Measurements from ENCODE around the gene ANKS1A. TPM values are rescaled to one million over a fixed set of nuclear protein-coding genes. Genes with fewer than 3 reads are reported as not detected.
A peak's percentile ranks its signal among the peaks of the same experiment; 100 is the strongest.

ANKS1A gene
- polyA plus RNA-seq, 1 of the 3 experiments (the other 2 are of a cell fraction): 7.6 TPM

- Histone ChIP-seq H3K4me1 (ENCODE audit: control insufficient read depth in 1 of 2, insufficient read depth in 2 of 2, low read depth in 1 of 2, low read length in 1 of 2) (peaks cover 0 to under 1% of the 10 kb centered on the region in 2 experiments; a peak in 1 of 4 replicates), H3K9ac (no peak overlapping the region), H3K9me2 (no peaks in the 10 kb centered on the region), H3F3A (replicated peaks; ENCODE audit: insufficient read depth) (no peaks in the 10 kb centered on the region), H2AFZ (ENCODE audit: low read depth) (no peak overlapping the region), H4K20me1 (ENCODE audit: insufficient read depth) (no peaks in the 10 kb centered on the region), H3K27me3 (ENCODE audit: insufficient read depth) (no peaks in the 10 kb centered on the region), H3K4me2 (no peak overlapping the region), H3K79me2 (ENCODE audit: insufficient read depth) (no peaks in the 10 kb centered on the region), H3K36me3 (replicated peaks in 1 of 2; ENCODE audit: control insufficient read depth in 1 of 2, insufficient read depth in 2 of 2, low read length in 1 of 2) (peaks cover 0 to 14% of the 10 kb centered on the region in 2 experiments), H3K27ac (ENCODE audit: low read depth in 2 of 2, low read length in 1 of 2) (no peak overlapping the region), H3K9me3 (no peaks in the 10 kb centered on the region), H3K4me3 (ENCODE audit: low read depth in 2 of 2, low read length in 1 of 2) (no peak overlapping the region)
- DNase-seq: no peak
- POLR2A ChIA-PET: no interaction called here
- CTCF ChIA-PET: interaction anchor here (1.4 kb wide), 1 partner anchor 12 kb away, joined by 4 read pairs; no protein-coding TSS in a partner anchor
- TF ChIP-seq RCOR1 (IDR thresholded peaks at IDR 0.05; ENCODE audit: low read length): no peak
- TF ChIP-seq TAF1 (IDR thresholded peaks at IDR 0.05; ENCODE audit: borderline replicate concordance, low read depth, low read length): no peak
- no peak for TF ChIP-seq SIN3A (IDR thresholded peaks at IDR 0.05; ENCODE audit: borderline replicate concordance, low read depth, low read length)
- no peak for TF ChIP-seq PBX3 (IDR thresholded peaks at IDR 0.05)
- 99% methylated on average over 4 of the region's 4 CpGs for WGBS (ENCODE audit: low lambda C conversion rate)
Observed at GRCh38 chr6:35055891-35056290, 166.8 kb downstream of the ANKS1A start.

- H3K4me1 ChIP-seq (ENCODE audit: control insufficient read depth in 1 of 2, insufficient read depth in 2 of 2, low read depth in 1 of 2, low read length in 1 of 2): no peaks in the 10 kb centered on the region; a peak in 1 of 4 replicates
- no peaks in the 10 kb centered on the region for H3K27me3 ChIP-seq (ENCODE audit: insufficient read depth)
- DNase-seq: peak; percentile 3
- no peak overlapping the region for H3K9ac ChIP-seq
- H3K9me2 ChIP-seq: no peaks in the 10 kb centered on the region
- ChIA-PET POLR2A (no interaction called here), CTCF (interaction anchor here (1.4 kb wide), 1 partner anchor 11 kb away, joined by 4 read pairs; no protein-coding TSS in a partner anchor)
- H3K4me2 ChIP-seq: no peak overlapping the region
- H2AFZ ChIP-seq (ENCODE audit: low read depth): no peak overlapping the region
- H3K4me3 ChIP-seq (ENCODE audit: low read depth in 2 of 2, low read length in 1 of 2): no peak overlapping the region
- H3K9me3 ChIP-seq: no peaks in the 10 kb centered on the region
- TF ChIP-seq FOSL2 (IDR thresholded peaks at IDR 0.05; ENCODE audit: borderline replicate concordance, low read depth) (no peak), SMC3 (IDR thresholded peaks at IDR 0.05; ENCODE audit: low read depth, low read length) (no peak), NFIC (IDR thresholded peaks at IDR 0.05; ENCODE audit: borderline replicate concordance) (no peak), GATA2 (CRISPR knock-in tag; IDR thresholded peaks at IDR 0.05) (no peak), CHD2 (IDR thresholded peaks at IDR 0.05; ENCODE audit: low read length, partially characterized antibody) (no peak), MAX (IDR thresholded peaks at IDR 0.05; ENCODE audit: low read depth) (no peak)
- TF ChIP-seq, protein P1, sequence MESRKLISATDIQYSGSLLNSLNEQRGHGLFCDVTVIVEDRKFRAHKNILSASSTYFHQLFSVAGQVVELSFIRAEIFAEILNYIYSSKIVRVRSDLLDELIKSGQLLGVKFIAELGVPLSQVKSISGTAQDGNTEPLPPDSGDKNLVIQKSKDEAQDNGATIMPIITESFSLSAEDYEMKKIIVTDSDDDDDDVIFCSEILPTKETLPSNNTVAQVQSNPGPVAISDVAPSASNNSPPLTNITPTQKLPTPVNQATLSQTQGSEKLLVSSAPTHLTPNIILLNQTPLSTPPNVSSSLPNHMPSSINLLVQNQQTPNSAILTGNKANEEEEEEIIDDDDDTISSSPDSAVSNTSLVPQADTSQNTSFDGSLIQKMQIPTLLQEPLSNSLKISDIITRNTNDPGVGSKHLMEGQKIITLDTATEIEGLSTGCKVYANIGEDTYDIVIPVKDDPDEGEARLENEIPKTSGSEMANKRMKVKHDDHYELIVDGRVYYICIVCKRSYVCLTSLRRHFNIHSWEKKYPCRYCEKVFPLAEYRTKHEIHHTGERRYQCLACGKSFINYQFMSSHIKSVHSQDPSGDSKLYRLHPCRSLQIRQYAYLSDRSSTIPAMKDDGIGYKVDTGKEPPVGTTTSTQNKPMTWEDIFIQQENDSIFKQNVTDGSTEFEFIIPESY (IDR thresholded peaks at IDR 0.05; ENCODE audit: borderline replicate concordance, low read depth): no peak
- TF ChIP-seq, protein P2, sequence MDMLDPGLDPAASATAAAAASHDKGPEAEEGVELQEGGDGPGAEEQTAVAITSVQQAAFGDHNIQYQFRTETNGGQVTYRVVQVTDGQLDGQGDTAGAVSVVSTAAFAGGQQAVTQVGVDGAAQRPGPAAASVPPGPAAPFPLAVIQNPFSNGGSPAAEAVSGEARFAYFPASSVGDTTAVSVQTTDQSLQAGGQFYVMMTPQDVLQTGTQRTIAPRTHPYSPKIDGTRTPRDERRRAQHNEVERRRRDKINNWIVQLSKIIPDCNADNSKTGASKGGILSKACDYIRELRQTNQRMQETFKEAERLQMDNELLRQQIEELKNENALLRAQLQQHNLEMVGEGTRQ (IDR thresholded peaks at IDR 0.05; ENCODE audit: borderline replicate concordance, low read depth, low read length): no peak
- TF ChIP-seq, protein P3, sequence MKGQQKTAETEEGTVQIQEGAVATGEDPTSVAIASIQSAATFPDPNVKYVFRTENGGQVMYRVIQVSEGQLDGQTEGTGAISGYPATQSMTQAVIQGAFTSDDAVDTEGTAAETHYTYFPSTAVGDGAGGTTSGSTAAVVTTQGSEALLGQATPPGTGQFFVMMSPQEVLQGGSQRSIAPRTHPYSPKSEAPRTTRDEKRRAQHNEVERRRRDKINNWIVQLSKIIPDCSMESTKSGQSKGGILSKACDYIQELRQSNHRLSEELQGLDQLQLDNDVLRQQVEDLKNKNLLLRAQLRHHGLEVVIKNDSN (IDR thresholded peaks at IDR 0.05; ENCODE audit: borderline replicate concordance, low read depth): no peak
- no peaks in the 10 kb centered on the region for H4K20me1 ChIP-seq (ENCODE audit: insufficient read depth)
- H3K27ac ChIP-seq (ENCODE audit: low read depth in 2 of 2, low read length in 1 of 2): no peak overlapping the region
- peaks cover 0 to 17% of the 10 kb centered on the region in 2 experiments for H3K36me3 ChIP-seq (replicated peaks in 1 of 2; ENCODE audit: control insufficient read depth in 1 of 2, insufficient read depth in 2 of 2, low read length in 1 of 2)
- no peaks in the 10 kb centered on the region for H3K79me2 ChIP-seq (ENCODE audit: insufficient read depth)
- H3F3A ChIP-seq (replicated peaks; ENCODE audit: insufficient read depth): no peaks in the 10 kb centered on the region
- WGBS (ENCODE audit: low lambda C conversion rate): 100% methylated on average over 7 of the region's 8 CpGs
Observed at GRCh38 chr6:35056952-35057351, 167.9 kb downstream of the ANKS1A start.
